ENCODE measurements around the gene LRRC28.

Gene LRRC28

GRCh38 chr15:99345832-99346462 lies 94.7 kb downstream of the LRRC28 start:
- H3K4me3 ChIP-seq (ENCODE audit: low read depth, low read length): no peak overlapping the region
- no peak for TF ChIP-seq CTCF (IDR thresholded peaks at IDR 0.05; ENCODE audit: low read depth, low read length, missing control alignments)
- DNase-seq (ENCODE audit: low read depth): no peak
- in situ Hi-C loops (cut with HindIII; ENCODE audit: low sequenced_read_pairs): no loop called here

GRCh38 chr15:99347574-99347973 lies 96.3 kb downstream of the LRRC28 start:
- DNase-seq (ENCODE audit: low read depth): no peak
- no peak for TF ChIP-seq CTCF (IDR thresholded peaks at IDR 0.05; ENCODE audit: low read depth, low read length, missing control alignments)

GRCh38 chr15:99348412-99348811 lies 97.1 kb downstream of the LRRC28 start:
- in situ Hi-C loops (cut with HindIII; ENCODE audit: low sequenced_read_pairs): no loop called here
- DNase-seq (ENCODE audit: low read depth): no peak

More at GRCh38 chr15:99347574-99347973, 96.3 kb downstream of the LRRC28 start:
- in situ Hi-C loops (cut with HindIII; ENCODE audit: low sequenced_read_pairs): no loop called here
- H3K4me3 ChIP-seq (ENCODE audit: low read depth, low read length): no peak overlapping the region

GRCh38 chr15:99350408-99350807 lies 99.1 kb downstream of the LRRC28 start:
- TF ChIP-seq CTCF (IDR thresholded peaks at IDR 0.05; ENCODE audit: low read depth, low read length, missing control alignments): no peak
- no peak overlapping the region for H3K4me3 ChIP-seq (ENCODE audit: low read depth, low read length)
- no peak for DNase-seq (ENCODE audit: low read depth)
- in situ Hi-C loops (cut with HindIII; ENCODE audit: low sequenced_read_pairs): no loop called here

More at GRCh38 chr15:99348412-99348811, 97.1 kb downstream of the LRRC28 start:
- H3K4me3 ChIP-seq (ENCODE audit: low read depth, low read length): no peak overlapping the region
- TF ChIP-seq CTCF (IDR thresholded peaks at IDR 0.05; ENCODE audit: low read depth, low read length, missing control alignments): no peak

- no peak for DNase-seq (ENCODE audit: low read depth)
- no peak overlapping the region for H3K4me3 ChIP-seq (ENCODE audit: low read depth, low read length)
- TF ChIP-seq CTCF (IDR thresholded peaks at IDR 0.05; ENCODE audit: low read depth, low read length, missing control alignments): no peak
- in situ Hi-C loops (cut with HindIII; ENCODE audit: low sequenced_read_pairs): no loop called here
Observed at GRCh38 chr15:99359769-99360168, 108.5 kb downstream of the LRRC28 start.

GRCh38 chr15:99361545-99362185 lies 110.4 kb downstream of the LRRC28 start:
- no peak for DNase-seq (ENCODE audit: low read depth)
- in situ Hi-C loops (cut with HindIII; ENCODE audit: low sequenced_read_pairs): no loop called here

More at GRCh38 chr15:99361545-99362185, 110.4 kb downstream of the LRRC28 start:
- peak; percentile 33 for TF ChIP-seq CTCF (IDR thresholded peaks at IDR 0.05; ENCODE audit: low read depth, low read length, missing control alignments)
- no peak overlapping the region for H3K4me3 ChIP-seq (ENCODE audit: low read depth, low read length)

Data from astrocyte of the cerebellum (primary cell).